H1 (cell line): Measurements from ENCODE around the gene NOC2L.

Source experiments
- CHD1 ChIP-seq: IDR thresholded peaks from 2 replicates; pipeline ENCODE4 v1.6.1; 2012; ENCODE audit warnings: low read depth, low read length, improper control_type of control experiment
- MAFK ChIP-seq: IDR thresholded peaks from 2 replicates; pipeline ENCODE4 v1.6.1; 2012; ENCODE audit warnings: low read depth, mild to moderate bottlenecking, improper control_type of control experiment, low read length
- POLR2A ChIP-seq, 2 experiments: IDR thresholded peaks; 1 replicate in 1 of 2; 2 replicates in 1 of 2; pipeline ENCODE4 v1.6.1; 2011; ENCODE audit warnings: low read depth in 2 of 2, low read length in 2 of 2, mild to moderate bottlenecking in 2 of 2; ENCODE audit errors: control extremely low read depth in 1 of 2

DNA sequence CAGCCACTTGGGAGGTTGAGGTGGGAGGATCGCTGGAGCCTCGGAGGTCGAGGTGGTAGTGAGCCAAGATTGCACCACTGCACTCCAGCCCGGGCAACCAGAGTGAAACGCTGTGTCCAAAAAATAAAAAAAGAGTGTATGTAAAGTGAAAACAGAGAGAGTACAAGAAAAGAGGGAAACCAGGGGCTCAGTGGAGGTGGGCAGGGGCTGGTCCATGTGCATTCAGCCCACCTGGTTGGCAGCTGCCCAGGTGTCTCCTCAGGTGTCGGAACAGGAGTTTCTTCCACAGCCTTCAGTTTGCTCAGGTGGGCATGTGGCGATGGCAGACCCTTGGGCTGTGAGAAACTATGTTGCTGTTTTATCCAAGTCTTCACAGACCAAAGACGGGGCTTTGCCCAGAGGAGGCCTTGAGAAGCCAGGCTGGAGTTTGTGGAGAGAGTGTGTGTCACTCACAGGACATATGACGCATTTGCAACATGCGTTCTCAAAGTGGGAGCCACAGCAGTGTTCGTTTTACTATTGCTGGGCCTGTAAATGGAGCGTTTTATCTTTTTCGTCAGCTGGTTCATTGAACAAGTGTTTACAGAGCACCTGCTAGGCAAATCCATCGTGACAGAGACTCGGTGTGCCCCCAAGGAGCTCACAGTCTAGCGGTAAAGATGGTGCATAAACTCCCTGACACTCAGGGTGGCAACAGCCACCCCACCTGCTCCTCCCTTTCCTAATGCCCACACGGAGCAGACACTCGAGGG, 57.8 kb downstream of the NOC2L start:
- TF ChIP-seq MAFK, result no peak
- TF ChIP-seq POLR2A (IDR thresholded peaks at IDR 0.05; ENCODE audit: control extremely low read depth in 1 of 2, low read depth in 2 of 2, low read length in 2 of 2), result no peak
- TF ChIP-seq CHD1, result no peak
